SK-N-SH treated with all-trans-retinoic acid at 6 μM for 48 hours (cell line): Measurements from ENCODE around the gene FAM136A.
A peak's percentile ranks its signal among the peaks of the same experiment; 100 is the strongest.

Source experiments
- ATAC-seq: fragments of 200-7000 bp; cut with Tn5 transposase; 3 replicates; pipeline ENCODE4 v1.9.1; 2020; ENCODE audit warnings: mild to moderate bottlenecking, moderate library complexity
- ARNTL ChIP-seq: fragments of 450-650 bp; formaldehyde crosslinking; IDR thresholded peaks from 2 replicates; pipeline ENCODE4 v1.5.0; 2020; ENCODE audit warnings: low read depth, mild to moderate bottlenecking, moderate library complexity, borderline replicate concordance
- BACH2 ChIP-seq: fragments of 250-450 bp; sonication (Bioruptor Pico); IDR thresholded peaks from 2 replicates; pipeline ENCODE4 v1.9.0; 2021; ENCODE audit warnings: mild to moderate bottlenecking, borderline replicate concordance
- CSDC2 ChIP-seq: fragments of 250-450 bp; sonication (Bioruptor Pico); IDR thresholded peaks from 2 replicates; pipeline ENCODE4 v1.5.0; 2020; ENCODE audit warnings: mild to moderate bottlenecking, moderate library complexity
- ESRRG ChIP-seq: fragments of 250-450 bp; sonication (Bioruptor Pico); IDR thresholded peaks from 2 replicates; pipeline ENCODE4 v1.6.1; 2021; ENCODE audit warnings: mild to moderate bottlenecking
- ISL1 ChIP-seq: fragments of 250-450 bp; sonication (Bioruptor Pico); IDR thresholded peaks from 2 replicates; pipeline ENCODE4 v2.1.2; 2022; ENCODE audit warnings: mild to moderate bottlenecking, moderate library complexity
- OSR1 ChIP-seq: fragments of 250-450 bp; sonication (Bioruptor Pico); IDR thresholded peaks from 2 replicates; pipeline ENCODE4 v1.8.0; 2022; ENCODE audit warnings: moderate library complexity, mild to moderate bottlenecking, inconsistent platforms
- PPARA ChIP-seq: fragments of 250-450 bp; sonication (Bioruptor Pico); IDR thresholded peaks from 2 replicates; pipeline ENCODE4 v1.5.0; 2020; ENCODE audit warnings: mild to moderate bottlenecking, borderline replicate concordance
- RARB ChIP-seq: fragments of 250-450 bp; sonication (Bioruptor Pico); IDR thresholded peaks from 2 replicates; pipeline ENCODE4 v1.8.0; 2021; ENCODE audit warnings: mild to moderate bottlenecking, moderate library complexity
- SNAI2 ChIP-seq: fragments of 250-450 bp; sonication (Bioruptor Pico); IDR thresholded peaks from 2 replicates; pipeline ENCODE4 v1.5.0; 2020; ENCODE audit warnings: mild to moderate bottlenecking, moderate library complexity
- TOX ChIP-seq: fragments of 250-450 bp; sonication (Bioruptor Pico); IDR thresholded peaks from 2 replicates; pipeline ENCODE4 v1.8.0; 2021; ENCODE audit warnings: mild to moderate bottlenecking, moderate library complexity, borderline replicate concordance
- ZFP3 ChIP-seq: fragments of 250-450 bp; sonication (Bioruptor Pico); IDR thresholded peaks from 2 replicates; pipeline ENCODE4 v1.5.0; 2020; ENCODE audit warnings: mild to moderate bottlenecking, moderate library complexity
- ZFP30 ChIP-seq: fragments of 450-650 bp; formaldehyde crosslinking; IDR thresholded peaks from 2 replicates; pipeline ENCODE4 v1.5.0; 2022; ENCODE audit warnings: mild to moderate bottlenecking, moderate library complexity
- ZNF565 ChIP-seq: fragments of 450-650 bp; formaldehyde crosslinking; conservative IDR thresholded peaks from 2 replicates; pipeline ENCODE4 v1.5.0; 2020; ENCODE audit warnings: low read depth, mild to moderate bottlenecking, moderate library complexity
- ZNF70 ChIP-seq: fragments of 450-650 bp; formaldehyde crosslinking; IDR thresholded peaks from 2 replicates; pipeline ENCODE4 v1.5.0; 2020; ENCODE audit warnings: mild to moderate bottlenecking, moderate library complexity
- ZNF8 ChIP-seq: fragments of 450-650 bp; formaldehyde crosslinking; IDR thresholded peaks from 2 replicates; pipeline ENCODE4 v1.5.0; 2020; ENCODE audit warnings: mild to moderate bottlenecking, moderate library complexity
- TF ChIP-seq, protein P1 (sequence below): fragments of 250-450 bp; sonication (Bioruptor Pico); IDR thresholded peaks from 2 replicates; pipeline ENCODE4 v1.8.0; 2020; ENCODE audit warnings: mild to moderate bottlenecking, moderate library complexity, borderline replicate concordance
- TF ChIP-seq, protein P2 (sequence below): fragments of 250-450 bp; sonication (Bioruptor Pico); IDR thresholded peaks from 2 replicates; pipeline ENCODE4 v1.5.0; 2020; ENCODE audit warnings: mild to moderate bottlenecking, moderate library complexity
- TF ChIP-seq, protein P3 (sequence below): fragments of 250-450 bp; sonication (Bioruptor Pico); IDR thresholded peaks from 2 replicates; pipeline ENCODE4 v1.5.1; 2021; ENCODE audit warnings: mild to moderate bottlenecking, moderate library complexity
- TF ChIP-seq, protein P4 (sequence below): fragments of 250-450 bp; sonication (Bioruptor Pico); IDR thresholded peaks from 2 replicates; pipeline ENCODE4 v1.8.0; 2021; ENCODE audit warnings: low read depth, mild to moderate bottlenecking, moderate library complexity, borderline replicate concordance
- TF ChIP-seq, protein P5 (sequence below): fragments of 250-450 bp; sonication (Bioruptor Pico); IDR thresholded peaks from 2 replicates; pipeline ENCODE4 v1.5.1; 2020; ENCODE audit warnings: low read depth, mild to moderate bottlenecking, moderate library complexity

FAM136A gene

DNA sequence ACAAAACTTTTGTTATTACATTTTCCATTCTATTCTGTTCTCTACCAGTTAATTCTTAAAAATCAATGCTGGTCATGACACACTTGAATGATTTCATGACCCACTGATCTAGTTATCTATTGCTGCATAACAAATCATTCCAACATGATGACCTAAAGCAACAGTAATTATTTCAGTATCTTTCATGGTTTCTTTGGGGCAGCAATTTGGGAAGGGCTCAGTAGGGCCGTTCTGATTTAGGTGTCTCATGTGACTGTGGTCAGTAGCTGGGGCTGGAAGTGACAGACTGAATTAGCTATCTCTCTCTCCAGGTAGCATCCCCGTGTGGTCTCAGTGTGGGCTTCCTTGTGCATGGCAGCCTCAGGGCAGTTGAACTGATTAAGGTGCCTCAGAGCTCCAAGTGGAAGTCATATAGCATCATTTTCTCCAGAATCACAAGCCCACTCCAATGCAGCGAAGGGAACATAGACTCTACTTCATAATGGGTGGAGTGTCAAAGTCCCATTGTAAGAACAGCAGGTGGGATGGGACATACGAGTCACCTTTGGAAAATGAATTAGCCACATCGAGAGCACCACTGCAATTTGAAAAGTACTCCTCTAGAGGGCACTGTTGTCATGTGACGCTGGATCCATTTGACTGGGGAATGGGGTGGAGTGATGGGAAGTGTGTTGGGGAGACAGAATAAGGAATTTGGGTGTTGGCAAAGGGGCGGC, 39.1 kb upstream of the FAM136A start:
- ATAC-seq = peak; percentile 82
- no peak for TF ChIP-seq ZNF565 (CRISPR knock-in tag)
- no peak for TF ChIP-seq ZFP3 (CRISPR knock-in tag)
- no peak for TF ChIP-seq ESRRG (CRISPR knock-in tag)
- TF ChIP-seq, protein P1, sequence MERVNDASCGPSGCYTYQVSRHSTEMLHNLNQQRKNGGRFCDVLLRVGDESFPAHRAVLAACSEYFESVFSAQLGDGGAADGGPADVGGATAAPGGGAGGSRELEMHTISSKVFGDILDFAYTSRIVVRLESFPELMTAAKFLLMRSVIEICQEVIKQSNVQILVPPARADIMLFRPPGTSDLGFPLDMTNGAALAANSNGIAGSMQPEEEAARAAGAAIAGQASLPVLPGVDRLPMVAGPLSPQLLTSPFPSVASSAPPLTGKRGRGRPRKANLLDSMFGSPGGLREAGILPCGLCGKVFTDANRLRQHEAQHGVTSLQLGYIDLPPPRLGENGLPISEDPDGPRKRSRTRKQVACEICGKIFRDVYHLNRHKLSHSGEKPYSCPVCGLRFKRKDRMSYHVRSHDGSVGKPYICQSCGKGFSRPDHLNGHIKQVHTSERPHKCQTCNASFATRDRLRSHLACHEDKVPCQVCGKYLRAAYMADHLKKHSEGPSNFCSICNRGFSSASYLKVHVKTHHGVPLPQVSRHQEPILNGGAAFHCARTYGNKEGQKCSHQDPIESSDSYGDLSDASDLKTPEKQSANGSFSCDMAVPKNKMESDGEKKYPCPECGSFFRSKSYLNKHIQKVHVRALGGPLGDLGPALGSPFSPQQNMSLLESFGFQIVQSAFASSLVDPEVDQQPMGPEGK (CRISPR knock-in tag) = no peak
- no peak for TF ChIP-seq ARNTL (CRISPR knock-in tag)
- TF ChIP-seq ZNF8 (CRISPR knock-in tag) = no peak
- TF ChIP-seq, protein P2, sequence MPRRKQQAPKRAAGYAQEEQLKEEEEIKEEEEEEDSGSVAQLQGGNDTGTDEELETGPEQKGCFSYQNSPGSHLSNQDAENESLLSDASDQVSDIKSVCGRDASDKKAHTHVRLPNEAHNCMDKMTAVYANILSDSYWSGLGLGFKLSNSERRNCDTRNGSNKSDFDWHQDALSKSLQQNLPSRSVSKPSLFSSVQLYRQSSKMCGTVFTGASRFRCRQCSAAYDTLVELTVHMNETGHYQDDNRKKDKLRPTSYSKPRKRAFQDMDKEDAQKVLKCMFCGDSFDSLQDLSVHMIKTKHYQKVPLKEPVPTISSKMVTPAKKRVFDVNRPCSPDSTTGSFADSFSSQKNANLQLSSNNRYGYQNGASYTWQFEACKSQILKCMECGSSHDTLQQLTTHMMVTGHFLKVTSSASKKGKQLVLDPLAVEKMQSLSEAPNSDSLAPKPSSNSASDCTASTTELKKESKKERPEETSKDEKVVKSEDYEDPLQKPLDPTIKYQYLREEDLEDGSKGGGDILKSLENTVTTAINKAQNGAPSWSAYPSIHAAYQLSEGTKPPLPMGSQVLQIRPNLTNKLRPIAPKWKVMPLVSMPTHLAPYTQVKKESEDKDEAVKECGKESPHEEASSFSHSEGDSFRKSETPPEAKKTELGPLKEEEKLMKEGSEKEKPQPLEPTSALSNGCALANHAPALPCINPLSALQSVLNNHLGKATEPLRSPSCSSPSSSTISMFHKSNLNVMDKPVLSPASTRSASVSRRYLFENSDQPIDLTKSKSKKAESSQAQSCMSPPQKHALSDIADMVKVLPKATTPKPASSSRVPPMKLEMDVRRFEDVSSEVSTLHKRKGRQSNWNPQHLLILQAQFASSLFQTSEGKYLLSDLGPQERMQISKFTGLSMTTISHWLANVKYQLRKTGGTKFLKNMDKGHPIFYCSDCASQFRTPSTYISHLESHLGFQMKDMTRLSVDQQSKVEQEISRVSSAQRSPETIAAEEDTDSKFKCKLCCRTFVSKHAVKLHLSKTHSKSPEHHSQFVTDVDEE (CRISPR knock-in tag) = no peak
- TF ChIP-seq ISL1 (CRISPR knock-in tag) = no peak
- no peak for TF ChIP-seq ZNF70 (CRISPR knock-in tag)
- TF ChIP-seq, protein P3, sequence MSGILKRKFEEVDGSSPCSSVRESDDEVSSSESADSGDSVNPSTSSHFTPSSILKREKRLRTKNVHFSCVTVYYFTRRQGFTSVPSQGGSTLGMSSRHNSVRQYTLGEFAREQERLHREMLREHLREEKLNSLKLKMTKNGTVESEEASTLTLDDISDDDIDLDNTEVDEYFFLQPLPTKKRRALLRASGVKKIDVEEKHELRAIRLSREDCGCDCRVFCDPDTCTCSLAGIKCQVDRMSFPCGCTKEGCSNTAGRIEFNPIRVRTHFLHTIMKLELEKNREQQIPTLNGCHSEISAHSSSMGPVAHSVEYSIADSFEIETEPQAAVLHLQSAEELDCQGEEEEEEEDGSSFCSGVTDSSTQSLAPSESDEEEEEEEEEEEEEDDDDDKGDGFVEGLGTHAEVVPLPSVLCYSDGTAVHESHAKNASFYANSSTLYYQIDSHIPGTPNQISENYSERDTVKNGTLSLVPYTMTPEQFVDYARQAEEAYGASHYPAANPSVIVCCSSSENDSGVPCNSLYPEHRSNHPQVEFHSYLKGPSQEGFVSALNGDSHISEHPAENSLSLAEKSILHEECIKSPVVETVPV = no peak
- no peak for TF ChIP-seq ZFP30 (CRISPR knock-in tag)
- TF ChIP-seq RARB (CRISPR knock-in tag) = no peak
- TF ChIP-seq PPARA (CRISPR knock-in tag) = no peak
- TF ChIP-seq TOX (CRISPR knock-in tag) = no peak
- no peak for TF ChIP-seq OSR1 (CRISPR knock-in tag)
- TF ChIP-seq SNAI2 = no peak
- TF ChIP-seq CSDC2 = no peak

DNA sequence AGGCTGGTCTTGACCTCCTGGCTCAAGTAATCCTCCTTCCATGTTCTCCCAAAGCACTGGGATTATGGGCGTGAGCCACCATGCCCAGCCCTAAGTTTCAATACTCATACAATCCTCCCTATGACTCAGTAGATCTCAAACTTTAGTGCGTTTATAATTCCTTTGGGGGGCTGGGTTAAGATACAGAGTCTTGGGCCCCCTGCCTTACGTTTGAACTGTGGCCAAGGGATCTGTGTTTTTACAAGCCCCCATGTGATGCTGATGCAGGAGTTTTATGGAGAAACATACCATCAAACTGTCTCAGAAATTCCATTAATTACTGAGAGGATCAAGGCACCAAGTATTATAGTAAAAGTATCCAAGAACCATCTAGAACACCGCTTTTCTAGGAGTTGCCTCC, 38.2 kb upstream of the FAM136A start:
- ATAC-seq = no peak
- no peak for TF ChIP-seq ARNTL (CRISPR knock-in tag)
- no peak for TF ChIP-seq TOX (CRISPR knock-in tag)
- TF ChIP-seq ESRRG (CRISPR knock-in tag) = no peak
- TF ChIP-seq ZNF8 (CRISPR knock-in tag) = no peak
- TF ChIP-seq, protein P4, sequence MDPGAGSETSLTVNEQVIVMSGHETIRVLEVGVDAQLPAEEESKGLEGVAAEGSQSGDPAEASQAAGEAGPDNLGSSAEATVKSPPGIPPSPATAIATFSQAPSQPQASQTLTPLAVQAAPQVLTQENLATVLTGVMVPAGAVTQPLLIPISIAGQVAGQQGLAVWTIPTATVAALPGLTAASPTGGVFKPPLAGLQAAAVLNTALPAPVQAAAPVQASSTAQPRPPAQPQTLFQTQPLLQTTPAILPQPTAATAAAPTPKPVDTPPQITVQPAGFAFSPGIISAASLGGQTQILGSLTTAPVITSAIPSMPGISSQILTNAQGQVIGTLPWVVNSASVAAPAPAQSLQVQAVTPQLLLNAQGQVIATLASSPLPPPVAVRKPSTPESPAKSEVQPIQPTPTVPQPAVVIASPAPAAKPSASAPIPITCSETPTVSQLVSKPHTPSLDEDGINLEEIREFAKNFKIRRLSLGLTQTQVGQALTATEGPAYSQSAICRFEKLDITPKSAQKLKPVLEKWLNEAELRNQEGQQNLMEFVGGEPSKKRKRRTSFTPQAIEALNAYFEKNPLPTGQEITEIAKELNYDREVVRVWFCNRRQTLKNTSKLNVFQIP (CRISPR knock-in tag) = no peak
- no peak for TF ChIP-seq OSR1 (CRISPR knock-in tag)
- TF ChIP-seq ZFP3 (CRISPR knock-in tag) = no peak
- no peak for TF ChIP-seq RARB (CRISPR knock-in tag)
- no peak for TF ChIP-seq SNAI2
- no peak for TF ChIP-seq ISL1 (CRISPR knock-in tag)
- no peak for TF ChIP-seq ZFP30 (CRISPR knock-in tag)
- TF ChIP-seq ZNF70 (CRISPR knock-in tag) = no peak
- TF ChIP-seq PPARA (CRISPR knock-in tag) = no peak
- no peak for TF ChIP-seq ZNF565 (CRISPR knock-in tag)

DNA sequence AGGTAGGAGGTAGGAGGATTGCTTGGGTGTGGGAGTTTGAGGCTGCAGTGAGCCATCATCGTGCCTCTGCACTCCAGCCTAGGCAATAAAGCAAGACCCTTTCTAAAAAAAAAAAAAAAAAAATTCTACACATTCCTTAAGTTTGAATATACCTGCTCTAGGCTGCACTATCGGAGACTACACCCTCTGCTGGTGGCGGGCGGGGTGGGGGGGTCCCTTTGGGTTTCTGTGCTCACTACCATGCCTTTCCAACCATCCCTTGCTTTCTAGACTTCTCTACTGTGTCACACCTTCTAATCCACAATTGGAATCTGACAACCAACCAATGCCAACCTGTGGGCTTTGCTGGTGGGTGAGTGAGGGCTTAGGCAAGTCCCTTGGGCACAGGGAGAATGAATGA, 34.7 kb upstream of the FAM136A start:
- ATAC-seq = no peak
- TF ChIP-seq, protein P2 (CRISPR knock-in tag) = no peak
- TF ChIP-seq, protein P5, sequence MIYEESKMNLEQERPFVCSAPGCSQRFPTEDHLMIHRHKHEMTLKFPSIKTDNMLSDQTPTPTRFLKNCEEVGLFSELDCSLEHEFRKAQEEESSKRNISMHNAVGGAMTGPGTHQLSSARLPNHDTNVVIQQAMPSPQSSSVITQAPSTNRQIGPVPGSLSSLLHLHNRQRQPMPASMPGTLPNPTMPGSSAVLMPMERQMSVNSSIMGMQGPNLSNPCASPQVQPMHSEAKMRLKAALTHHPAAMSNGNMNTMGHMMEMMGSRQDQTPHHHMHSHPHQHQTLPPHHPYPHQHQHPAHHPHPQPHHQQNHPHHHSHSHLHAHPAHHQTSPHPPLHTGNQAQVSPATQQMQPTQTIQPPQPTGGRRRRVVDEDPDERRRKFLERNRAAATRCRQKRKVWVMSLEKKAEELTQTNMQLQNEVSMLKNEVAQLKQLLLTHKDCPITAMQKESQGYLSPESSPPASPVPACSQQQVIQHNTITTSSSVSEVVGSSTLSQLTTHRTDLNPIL (CRISPR knock-in tag) = no peak
- TF ChIP-seq ISL1 (CRISPR knock-in tag) (no peak), BACH2 (no peak)
